HEK293 (cell line): ENCODE results near the gene CFAP221.

Source experiments
- CTCF ChIA-PET: fragments of 350-600 bp; formaldehyde crosslinking; extraction: SDS; loops from one replicate; lab custom pipeline; 2021; ENCODE audit warnings: antibody characterized with exemption; lab: Yijun Ruan, JAX
- POLR2A ChIA-PET: fragments of 300-600 bp; formaldehyde crosslinking; extraction: SDS; loops from one replicate; lab custom pipeline; 2020; ENCODE audit warnings: antibody characterized with exemption, inconsistent platforms; lab: Yijun Ruan, JAX
- H3K27ac ChIP-seq: fragments of 200-500 bp; sonication (Bioruptor generic); 2 replicates; pipeline ENCODE4 v1.5.1; 2014; ENCODE audit warnings: low read depth, low read length, control low read depth, inconsistent platforms; ENCODE audit errors: extremely low read depth
- H3K36me3 ChIP-seq, 2 experiments: fragments of 200-500 bp in 1 of 2; sonication (Bioruptor generic) in 1 of 2; 1 replicate in 1 of 2; 2 replicates in 1 of 2; pipeline ENCODE4 v1.5.1; 2014 to 2017; ENCODE audit warnings: inconsistent platforms in 2 of 2, low read length in 2 of 2; ENCODE audit not compliant: control insufficient read depth in 2 of 2, insufficient read depth in 1 of 2
- H3K4me1 ChIP-seq: fragments of 200-500 bp; sonication (Bioruptor generic); 2 replicates; pipeline ENCODE4 v1.5.1; 2014; ENCODE audit warnings: mild to moderate bottlenecking, low read length, inconsistent platforms; ENCODE audit not compliant: control insufficient read depth, insufficient read depth
- H3K4me3 ChIP-seq: 2 replicates; pipeline ENCODE4 v1.5.1; 2011; ENCODE audit warnings: low read depth, mild to moderate bottlenecking, control low read depth, low read length, moderate library complexity
- H3K9me3 ChIP-seq: fragments of 200-500 bp; sonication (Bioruptor generic); 2 replicates; pipeline ENCODE4 v1.5.1; 2014; ENCODE audit warnings: low read depth, low read length, inconsistent platforms; ENCODE audit not compliant: control insufficient read depth, insufficient read depth
- EGR2 ChIP-seq: fragments of 450-650 bp; formaldehyde crosslinking; IDR thresholded peaks from 2 replicates; pipeline ENCODE4 v1.5.1; 2016; ENCODE audit warnings: low read depth, missing biosample characterization, missing genetic modification characterization
- GLI4 ChIP-seq: fragments of 450-650 bp; formaldehyde crosslinking; IDR thresholded peaks from 2 replicates; pipeline ENCODE4 v1.5.1; 2016; ENCODE audit warnings: missing biosample characterization, missing genetic modification characterization
- INSM2 ChIP-seq: fragments of 450-650 bp; formaldehyde crosslinking; IDR thresholded peaks from 2 replicates; pipeline ENCODE4 v1.5.1; 2016; ENCODE audit warnings: missing biosample characterization, missing genetic modification characterization
- MYNN ChIP-seq: fragments of 450-650 bp; formaldehyde crosslinking; IDR thresholded peaks from 2 replicates; pipeline ENCODE4 v1.5.1; 2016; ENCODE audit warnings: missing biosample characterization, missing genetic modification characterization, borderline replicate concordance
- MZF1 ChIP-seq: fragments of 450-650 bp; formaldehyde crosslinking; IDR thresholded peaks from 2 replicates; pipeline ENCODE4 v1.5.1; 2017; ENCODE audit warnings: missing biosample characterization, missing genetic modification characterization, borderline replicate concordance
- OVOL3 ChIP-seq: fragments of 450-650 bp; formaldehyde crosslinking; IDR thresholded peaks from 2 replicates; pipeline ENCODE4 v1.5.1; 2016; ENCODE audit warnings: missing biosample characterization, missing genetic modification characterization
- ZBTB21 ChIP-seq: fragments of 450-650 bp; formaldehyde crosslinking; IDR thresholded peaks from 2 replicates; pipeline ENCODE4 v1.5.1; 2017; ENCODE audit warnings: missing biosample characterization, missing genetic modification characterization
- ZBTB49 ChIP-seq: fragments of 450-650 bp; formaldehyde crosslinking; IDR thresholded peaks from 2 replicates; pipeline ENCODE4 v1.5.1; 2016; ENCODE audit warnings: missing biosample characterization, missing genetic modification characterization, low read depth
- ZFHX2 ChIP-seq: fragments of 450-650 bp; formaldehyde crosslinking; conservative IDR thresholded peaks from 2 replicates; pipeline ENCODE4 v1.5.1; 2016; ENCODE audit warnings: missing biosample characterization, missing genetic modification characterization
- ZFP3 ChIP-seq: fragments of 450-650 bp; formaldehyde crosslinking; IDR thresholded peaks from 2 replicates; pipeline ENCODE4 v1.5.1; 2016; ENCODE audit warnings: low read depth, missing biosample characterization, missing genetic modification characterization
- ZNF121 ChIP-seq: fragments of 450-650 bp; formaldehyde crosslinking; IDR thresholded peaks from 2 replicates; pipeline ENCODE4 v1.5.1; 2016; ENCODE audit warnings: missing biosample characterization, missing genetic modification characterization
- ZNF138 ChIP-seq: fragments of 450-650 bp; formaldehyde crosslinking; IDR thresholded peaks from 2 replicates; pipeline ENCODE4 v1.5.1; 2016; ENCODE audit warnings: missing biosample characterization, missing genetic modification characterization, borderline replicate concordance
- ZNF18 ChIP-seq: fragments of 450-650 bp; formaldehyde crosslinking; IDR thresholded peaks from 2 replicates; pipeline ENCODE4 v1.5.1; 2016; ENCODE audit warnings: missing biosample characterization, missing genetic modification characterization
- ZNF19 ChIP-seq: fragments of 450-650 bp; formaldehyde crosslinking; IDR thresholded peaks from 2 replicates; pipeline ENCODE4; 2016; ENCODE audit warnings: missing biosample characterization, missing genetic modification characterization, low read depth
- ZNF248 ChIP-seq: fragments of 450-650 bp; formaldehyde crosslinking; IDR thresholded peaks from 2 replicates; pipeline ENCODE4 v1.5.1; 2017; ENCODE audit warnings: missing biosample characterization, missing genetic modification characterization
- ZNF354C ChIP-seq: fragments of 450-650 bp; formaldehyde crosslinking; IDR thresholded peaks from 2 replicates; pipeline ENCODE4 v1.5.1; 2016; ENCODE audit warnings: missing biosample characterization, missing genetic modification characterization, low read depth, borderline replicate concordance
- ZNF391 ChIP-seq: fragments of 450-650 bp; formaldehyde crosslinking; IDR thresholded peaks from 2 replicates; pipeline ENCODE4 v1.5.1; 2016; ENCODE audit warnings: low read depth, missing biosample characterization, missing genetic modification characterization, borderline replicate concordance
- ZNF416 ChIP-seq: fragments of 450-650 bp; formaldehyde crosslinking; IDR thresholded peaks from 2 replicates; pipeline ENCODE4 v1.5.1; 2016; ENCODE audit warnings: missing biosample characterization, missing genetic modification characterization
- ZNF449 ChIP-seq: fragments of 450-650 bp; formaldehyde crosslinking; IDR thresholded peaks from 2 replicates; pipeline ENCODE4 v1.5.1; 2017; ENCODE audit warnings: missing biosample characterization, mild to moderate bottlenecking, missing genetic modification characterization, moderate library complexity
- ZNF473 ChIP-seq: fragments of 450-650 bp; formaldehyde crosslinking; IDR thresholded peaks from 2 replicates; pipeline ENCODE4 v1.5.1; 2017; ENCODE audit warnings: missing biosample characterization, missing genetic modification characterization
- ZNF488 ChIP-seq: fragments of 450-650 bp; formaldehyde crosslinking; IDR thresholded peaks from 2 replicates; pipeline ENCODE4 v1.5.1; 2016; ENCODE audit warnings: missing biosample characterization, missing genetic modification characterization
- ZNF521 ChIP-seq: fragments of 450-650 bp; formaldehyde crosslinking; IDR thresholded peaks from 2 replicates; pipeline ENCODE4 v1.5.1; 2017; ENCODE audit warnings: missing biosample characterization, mild to moderate bottlenecking, missing genetic modification characterization
- ZNF529 ChIP-seq: fragments of 450-650 bp; formaldehyde crosslinking; IDR thresholded peaks from 2 replicates; pipeline ENCODE4 v1.5.1; 2017; ENCODE audit warnings: missing genetic modification characterization, missing biosample characterization; ENCODE audit not compliant: insufficient replicate concordance
- ZNF596 ChIP-seq: fragments of 450-650 bp; IDR thresholded peaks from 2 replicates; pipeline ENCODE4 v1.5.0; 2018; ENCODE audit warnings: missing biosample characterization, mild to moderate bottlenecking, missing genetic modification characterization, moderate library complexity
- ZNF621 ChIP-seq: fragments of 450-650 bp; formaldehyde crosslinking; IDR thresholded peaks from 2 replicates; pipeline ENCODE4 v1.5.1; 2017; ENCODE audit warnings: missing biosample characterization, missing genetic modification characterization
- ZNF677 ChIP-seq: fragments of 450-650 bp; IDR thresholded peaks from 2 replicates; pipeline ENCODE4 v1.5.0; 2018; ENCODE audit warnings: missing biosample characterization, mild to moderate bottlenecking, missing genetic modification characterization, moderate library complexity
- ZNF707 ChIP-seq: fragments of 450-650 bp; formaldehyde crosslinking; IDR thresholded peaks from 2 replicates; pipeline ENCODE4 v1.5.1; 2016; ENCODE audit warnings: missing biosample characterization, missing genetic modification characterization
- ZSCAN30 ChIP-seq: fragments of 450-650 bp; IDR thresholded peaks from 2 replicates; pipeline ENCODE4 v1.5.1; 2018; ENCODE audit warnings: missing biosample characterization, mild to moderate bottlenecking, missing genetic modification characterization, moderate library complexity

Gene CFAP221

GRCh38 chr2:119693567-119693966 lies 149.3 kb downstream of the CFAP221 start (continued):
- no peak for TF ChIP-seq ZNF449
- TF ChIP-seq ZNF416 (tag by site-specific recombination) = no peak
- no peak for TF ChIP-seq MYNN (tag by site-specific recombination)
- no peak for TF ChIP-seq ZNF596 (tag by site-specific recombination)
- TF ChIP-seq MZF1 (tag by site-specific recombination) = no peak
- no peak for TF ChIP-seq ZNF621 (tag by site-specific recombination)
- no peak for TF ChIP-seq ZFP3 (tag by site-specific recombination)

- Histone ChIP-seq H3K4me1 (peaks cover 5% of the 10 kb centered on the region; the same call in 1 of the 2 replicates), H3K27ac (no peak overlapping the region), H3K36me3 (no peaks in the 10 kb centered on the region), H3K9me3 (no peaks in the 10 kb centered on the region), H3K4me3 (no peak overlapping the region)
- ChIA-PET CTCF (no interaction called here), POLR2A (no interaction called here)
- no peak for TF ChIP-seq ZNF473 (tag by site-specific recombination)
- TF ChIP-seq GLI4 = 0 out of 2 replicates have a peak, but pooled peaks have one; percentile 23
- 0 out of 2 replicates have a peak, but pooled peaks have one; percentile 13 for TF ChIP-seq ZNF18 (tag by site-specific recombination)
- 0 out of 2 replicates have a peak, but pooled peaks have one; percentile 16 for TF ChIP-seq ZNF391 (tag by site-specific recombination)
- TF ChIP-seq ZBTB49 (tag by site-specific recombination) = no peak
- no peak for TF ChIP-seq ZSCAN30
- TF ChIP-seq INSM2 = no peak
- peak; percentile 48; the same call in 1 of the 2 replicates for TF ChIP-seq ZFHX2 (tag by site-specific recombination)
- peak; percentile 8; the same call in 1 of the 2 replicates for TF ChIP-seq EGR2 (tag by site-specific recombination)
Measured at GRCh38 chr2:119693967-119694366, 149.7 kb downstream of the CFAP221 start.

GRCh38 chr2:119694470-119694844 lies 150.2 kb downstream of the CFAP221 start:
- Histone ChIP-seq H3K27ac (no peak overlapping the region), H3K4me3 (no peak overlapping the region), H3K4me1 (peaks cover 5% of the 10 kb centered on the region; the same call in 1 of the 2 replicates), H3K36me3 (no peaks in the 10 kb centered on the region), H3K9me3 (no peaks in the 10 kb centered on the region)
- ChIA-PET POLR2A (no interaction called here), CTCF (interaction anchor here (0.9 kb wide), 1 partner anchor 52 kb away, joined by 3 read pairs; no protein-coding TSS in a partner anchor)
- TF ChIP-seq ZNF248 (tag by site-specific recombination) (no peak), OVOL3 (no peak), ZNF488 (tag by site-specific recombination) (no peak), ZNF138 (tag by site-specific recombination) (no peak), ZNF529 (tag by site-specific recombination) (no peak), ZNF677 (tag by site-specific recombination) (no peak), ZBTB21 (no peak), ZNF354C (tag by site-specific recombination) (no peak), ZNF121 (tag by site-specific recombination) (no peak), ZNF19 (tag by site-specific recombination) (no peak), ZNF707 (tag by site-specific recombination) (no peak), ZNF521 (no peak)
